ENCODE results near the gene PCSK4.
"Not testable (repeated sequence)": the region's sequence is repeated elsewhere in the genome, so short reads cannot be mapped to it uniquely, and the experiment has no call there.

The PCSK4 gene

GRCh38 chr19:1486720-1487575, 3.2 kb downstream of the PCSK4 start:
- DNase-seq, result no peak

GRCh38 chr19:1483979-1484428, 6.1 kb downstream of the PCSK4 start:
- no peak for DNase-seq

DNA sequence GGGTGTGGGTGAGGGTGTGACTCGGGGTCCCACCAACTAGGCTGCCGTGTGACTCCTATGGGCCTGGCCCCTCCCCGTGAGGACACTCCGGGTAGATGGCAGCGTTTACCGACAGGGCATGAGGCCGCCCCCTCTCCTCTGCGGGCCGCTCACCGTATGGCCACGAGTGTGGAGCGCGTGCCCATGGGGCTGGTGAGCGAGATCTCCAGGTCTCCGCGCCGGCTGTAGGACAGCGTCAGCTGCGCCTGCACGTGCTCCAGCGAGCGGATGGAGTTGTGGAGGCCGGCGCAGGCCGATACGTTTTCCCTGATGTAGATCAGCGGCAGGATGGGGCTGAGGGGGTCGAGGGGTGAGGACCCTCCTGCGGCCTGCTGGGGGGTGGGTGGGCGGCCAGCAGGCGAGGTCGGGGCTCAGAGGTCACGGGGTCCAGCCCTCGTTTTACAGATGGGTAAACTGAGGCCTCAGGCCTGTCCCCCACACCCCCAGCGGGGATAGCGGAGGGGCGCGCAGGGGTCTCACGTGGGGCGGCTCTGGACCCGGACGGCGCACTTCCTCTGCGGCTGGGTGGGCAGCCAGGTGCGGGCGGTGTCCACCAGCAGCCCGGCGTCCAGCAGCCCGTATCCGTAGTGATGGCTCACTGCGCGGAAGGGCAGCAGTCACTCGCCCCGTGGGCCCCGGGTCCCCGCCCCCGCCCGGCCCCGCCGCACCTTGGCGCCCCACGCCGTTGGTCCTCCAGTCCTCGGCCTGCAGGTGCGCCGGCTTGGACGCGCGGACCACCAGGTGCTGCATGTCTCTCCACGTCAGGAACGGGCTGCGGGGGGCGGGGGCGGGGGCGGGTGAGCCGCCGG, 6.8 kb downstream of the PCSK4 start:
- DNase-seq, result no peak

DNA sequence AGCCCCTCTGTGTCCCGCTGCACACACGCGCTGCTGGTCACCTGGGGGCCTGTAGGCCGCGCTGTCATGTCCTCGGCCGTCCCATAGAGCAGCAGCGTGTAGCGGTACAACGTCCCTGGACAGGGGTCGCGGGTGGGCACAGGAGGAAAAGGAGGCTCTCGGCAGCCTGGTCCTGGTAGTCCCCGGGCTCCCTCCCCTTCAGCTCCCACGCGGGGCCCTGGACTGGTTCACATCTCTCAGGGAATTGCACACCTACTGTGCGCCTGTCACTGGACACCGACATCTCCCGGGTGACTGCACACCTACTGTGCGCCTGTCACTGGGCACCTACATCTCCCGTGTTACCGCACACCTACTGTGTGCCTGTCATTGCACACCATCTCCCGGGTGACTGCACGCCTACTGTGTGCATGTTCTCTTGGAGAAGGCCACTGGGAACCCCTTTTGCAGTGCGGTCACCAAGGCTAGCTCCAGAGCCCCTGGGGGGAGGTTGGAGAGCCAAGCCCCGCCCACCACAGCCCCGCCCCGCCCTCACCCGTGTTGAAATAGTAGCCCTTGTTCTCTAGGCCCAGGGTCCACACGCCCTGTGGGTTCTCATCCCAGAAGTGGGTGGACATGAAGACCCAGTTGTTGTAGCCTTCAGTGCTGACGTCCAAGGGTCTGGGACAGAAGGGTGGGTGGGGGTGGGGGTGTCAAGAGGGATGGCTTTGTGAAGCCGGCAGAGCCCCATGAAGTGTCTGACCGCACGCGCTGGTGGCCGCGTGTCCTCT, 7.6 kb downstream of the PCSK4 start:
- DNase-seq, result no peak

DNA sequence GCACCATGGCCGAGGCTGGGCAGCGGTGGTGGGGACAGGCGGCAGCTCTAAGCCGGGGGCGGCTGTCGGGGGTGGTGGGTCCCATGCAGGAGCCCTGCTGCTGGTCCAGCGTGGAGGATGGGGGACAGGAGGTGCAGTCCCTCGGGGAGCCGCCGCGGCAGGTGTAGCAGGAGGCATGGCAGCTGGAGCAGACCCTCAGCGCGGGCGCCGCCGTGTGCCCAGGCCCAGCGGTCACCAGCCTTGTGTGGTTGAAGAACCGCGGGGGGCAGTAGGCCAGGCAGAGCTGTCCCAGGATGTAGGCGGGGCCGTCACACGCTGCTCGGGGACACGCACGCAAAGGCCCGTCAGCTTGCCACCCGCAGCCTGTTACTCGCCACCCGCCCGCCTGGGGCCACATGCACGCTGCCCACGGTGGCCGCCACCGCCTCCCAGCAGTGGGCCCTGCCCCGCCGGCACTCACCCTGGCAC, 8.2 kb downstream of the PCSK4 start:
- DNase-seq, result no peak

GRCh38 chr19:1481224-1481892, 8.8 kb downstream of the PCSK4 start:
- no peak for DNase-seq

DNA sequence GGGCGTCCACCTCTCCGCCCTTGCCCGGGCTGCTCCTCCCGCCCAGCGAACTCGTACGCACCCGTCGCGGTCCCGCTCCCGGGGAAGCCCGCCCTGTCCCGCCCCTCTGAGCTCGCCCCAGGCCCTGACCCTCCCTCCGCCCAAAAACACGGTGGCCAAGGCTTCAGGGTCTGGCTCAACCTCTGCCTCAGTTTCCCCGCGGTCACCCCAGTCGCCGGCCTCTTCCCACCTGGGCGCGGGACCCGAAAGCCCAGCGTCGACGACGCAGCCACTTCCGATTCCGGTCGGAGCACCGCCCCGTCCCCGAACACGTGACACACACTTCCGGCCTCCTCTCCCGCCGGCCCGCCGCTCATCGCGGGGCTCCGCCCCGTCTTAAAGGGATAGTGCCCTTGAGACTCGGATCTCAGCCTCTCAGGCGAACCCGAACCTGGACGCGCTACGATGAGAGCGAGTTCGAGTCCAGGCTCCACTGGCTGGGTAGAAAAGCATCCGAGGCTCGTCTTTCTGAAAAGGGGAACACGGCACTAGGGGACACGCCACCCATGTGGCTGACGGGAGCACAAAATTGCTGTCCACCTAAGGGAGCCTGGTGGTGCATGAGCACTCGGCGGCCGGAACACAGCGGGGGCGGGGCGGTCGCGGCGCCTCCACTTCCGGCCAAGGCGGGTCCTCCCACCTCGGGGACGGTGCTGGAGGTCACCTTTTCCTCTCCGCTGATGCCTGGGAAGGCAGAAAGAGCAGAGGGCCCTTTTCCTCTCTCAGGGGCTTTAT, 11.0 kb downstream of the PCSK4 start, which contains the start of gene C19orf25:
Gene C19orf25 (minus strand): TSS at position 282 of the 774 bp plus-strand sequence. CDS start 312 bp downstream, outside the sequence.
- DNase-seq, result peak; percentile 89

GRCh38 chr19:1477056-1477455, 13.1 kb downstream of the PCSK4 start:
- DNase-seq, result not testable (repeated sequence)

DNA sequence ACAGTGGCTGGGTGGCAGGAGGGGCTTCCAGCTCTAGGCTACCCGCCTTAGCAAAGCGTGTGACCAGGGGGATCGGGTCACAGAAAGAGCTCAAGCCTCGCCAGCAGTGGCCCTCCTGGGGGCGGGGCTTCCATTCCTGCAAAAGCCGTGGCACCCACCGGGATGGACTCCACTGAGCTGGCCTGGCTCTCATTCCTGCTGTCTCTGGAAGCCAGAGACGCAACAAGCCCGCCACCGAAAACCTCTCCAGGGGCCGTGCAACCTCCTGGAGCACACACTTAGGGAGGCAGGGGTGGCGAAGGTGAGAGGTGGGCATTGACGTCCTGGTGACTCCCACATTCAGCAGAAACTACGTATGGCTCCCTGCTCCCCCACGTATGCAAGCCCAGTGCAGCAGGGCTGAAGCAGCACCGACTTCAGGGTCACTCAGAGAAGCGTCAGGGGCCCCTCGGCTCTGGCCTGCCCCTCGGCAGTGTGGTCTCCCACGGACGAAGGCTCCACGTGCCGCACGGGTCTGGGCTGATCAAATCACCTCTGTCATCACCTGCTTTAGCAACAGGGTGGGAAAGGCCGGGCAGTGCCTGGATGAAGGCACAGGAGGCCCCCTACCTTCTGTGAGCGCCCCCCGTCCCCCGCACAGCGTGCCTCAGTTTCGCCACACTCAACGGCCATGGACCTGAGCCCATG, 14.3 kb downstream of the PCSK4 start:
- no peak for DNase-seq

DNA sequence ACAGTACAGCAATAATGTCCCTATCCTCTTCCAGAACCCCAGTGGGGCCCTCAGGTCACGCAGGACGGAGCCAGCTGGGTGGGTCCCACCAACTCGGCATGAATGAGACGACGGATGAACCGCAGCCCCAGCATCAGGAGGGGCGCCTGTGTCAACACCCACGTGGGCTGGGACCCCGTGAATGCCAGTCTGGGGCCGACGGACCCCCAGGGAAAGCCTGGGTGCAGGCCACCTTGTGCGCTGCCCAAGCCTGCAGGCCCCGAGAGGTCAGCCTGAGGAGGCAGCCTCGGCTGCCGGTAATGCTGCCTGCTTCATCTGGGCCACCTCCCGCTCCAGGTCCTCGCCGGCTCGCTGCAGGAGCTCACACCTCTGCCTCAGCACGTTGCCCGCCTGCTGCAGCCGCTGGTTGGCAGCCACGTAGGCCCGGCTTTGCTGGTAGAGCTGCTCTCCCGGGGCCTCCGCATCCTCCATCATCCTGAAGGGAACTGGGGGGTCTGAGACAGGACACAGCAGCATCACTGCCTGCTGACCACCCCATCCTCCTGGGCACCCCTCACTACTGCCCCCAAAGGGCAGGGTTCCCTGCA, 15.3 kb downstream of the PCSK4 start:
- no peak for DNase-seq

- DNase-seq, result no peak
Measured at GRCh38 chr19:1474011-1474764, 16.0 kb downstream of the PCSK4 start.

GRCh38 chr19:1473085-1473851, 16.9 kb downstream of the PCSK4 start:
- no peak for DNase-seq

- DNase-seq, result no peak
Measured at GRCh38 chr19:1472231-1473084, 17.7 kb downstream of the PCSK4 start.

- DNase-seq, result no peak
Measured at GRCh38 chr19:1471515-1472160, 18.5 kb downstream of the PCSK4 start.

DNA sequence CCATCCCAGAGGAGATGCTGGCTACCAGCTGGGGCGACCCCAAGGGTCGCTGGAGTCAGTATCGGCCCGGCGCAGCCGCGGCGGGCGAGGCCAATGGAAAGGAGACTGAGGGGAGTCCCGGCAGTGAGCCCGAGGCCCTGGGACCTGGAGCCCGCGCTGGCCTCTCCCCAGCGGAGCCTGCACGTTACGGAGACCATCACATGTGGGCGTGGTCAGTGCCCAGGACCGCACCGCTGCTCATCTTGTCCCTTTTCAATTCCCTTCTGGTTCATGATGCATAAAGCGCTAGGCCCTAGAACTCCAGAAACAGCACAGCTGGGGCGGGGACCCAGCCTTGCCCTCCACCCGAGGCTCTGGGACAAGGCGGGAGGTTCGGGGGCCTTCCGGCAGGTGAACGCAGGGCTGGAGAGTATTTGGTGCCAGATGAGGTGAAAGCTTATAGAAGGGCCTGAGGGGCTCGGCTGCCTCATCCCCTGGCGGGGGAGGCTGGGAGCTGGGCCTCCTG, 19.1 kb downstream of the PCSK4 start:
- no peak for DNase-seq

DNA sequence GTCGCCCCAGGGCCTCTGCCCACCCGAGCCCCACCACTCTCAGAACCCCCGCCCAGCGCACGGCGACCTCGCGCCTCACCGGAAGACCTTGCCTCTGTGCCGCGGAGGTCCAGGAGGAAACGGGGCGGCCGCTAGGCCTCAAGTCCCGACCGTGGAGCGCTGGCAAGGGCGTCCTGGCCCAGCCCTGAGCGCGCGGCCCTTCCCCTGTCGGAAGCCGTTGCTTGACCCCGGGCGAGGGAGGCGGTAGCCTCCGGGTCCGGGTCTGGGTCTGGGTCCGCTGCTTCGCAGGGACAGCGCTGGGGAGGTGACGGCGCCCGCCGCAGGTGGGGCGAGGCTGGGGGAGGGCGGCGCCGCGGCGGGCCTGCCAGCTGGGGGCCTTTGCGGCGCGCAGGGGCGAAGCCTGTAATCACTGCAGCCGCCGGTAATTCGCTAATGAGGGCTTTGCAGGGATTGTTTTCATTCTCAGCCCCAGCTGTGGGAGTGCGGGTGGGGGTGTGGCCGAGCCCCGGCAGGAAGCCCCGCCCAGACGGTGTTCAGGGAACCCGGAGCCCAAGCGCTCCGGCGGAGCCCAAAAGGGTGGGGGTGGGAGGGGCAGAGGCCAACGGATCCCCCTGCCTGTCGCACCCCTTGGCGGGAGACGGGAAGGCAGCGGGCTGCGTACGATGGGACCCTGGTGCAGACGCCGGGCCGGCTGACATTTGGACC, 19.7 kb downstream of the PCSK4 start:
- DNase-seq, result no peak

GRCh38 chr19:1470055-1470304, 20.2 kb downstream of the PCSK4 start:
- no peak for DNase-seq
